ENCODE data around the gene COA4. TPM values are rescaled to one million over a fixed set of nuclear protein-coding genes. Genes with fewer than 3 reads are reported as not detected.

Gene COA4
- 69.6 and 74.3 TPM in 2 replicates for total RNA-seq

- no peak for TF ChIP-seq CTCF (IDR thresholded peaks at IDR 0.05; ENCODE audit: insufficient read depth, low read depth, low read length)
- peak; percentile 96 for DNase-seq (ENCODE audit: low read depth)
- peak within 1 kb of the TSS; percentile 91 for H3K4me3 ChIP-seq (ENCODE audit: low read depth, low read length)
Observed at GRCh38 chr11:73876424-73877310, at the start of gene COA4, which contains the start of gene PAAF1. TSS of gene COA4 (minus strand) at chr11:73876846. CDS start at chr11:73873378, 3,468 bp downstream. TSS of gene PAAF1 (plus strand) at chr11:73876999. CDS start at chr11:73877022, 23 bp downstream.

GRCh38 chr11:73921180-73921579 is 44.5 kb upstream of the COA4 start:
- DNase-seq (ENCODE audit: low read depth), result no peak
- H3K4me3 ChIP-seq (ENCODE audit: low read depth, low read length), result no peak overlapping the region
- no peak for TF ChIP-seq CTCF (IDR thresholded peaks at IDR 0.05; ENCODE audit: insufficient read depth, low read depth, low read length)

- TF ChIP-seq CTCF (IDR thresholded peaks at IDR 0.05; ENCODE audit: insufficient read depth, low read depth, low read length), result no peak
- H3K4me3 ChIP-seq (ENCODE audit: low read depth, low read length), result no peak overlapping the region
- DNase-seq (ENCODE audit: low read depth), result no peak
Observed at GRCh38 chr11:73916435-73916834, 39.8 kb upstream of the COA4 start.

GRCh38 chr11:73914284-73914683 is 37.6 kb upstream of the COA4 start:
- no peak for DNase-seq (ENCODE audit: low read depth)
- TF ChIP-seq CTCF (IDR thresholded peaks at IDR 0.05; ENCODE audit: insufficient read depth, low read depth, low read length), result no peak
- H3K4me3 ChIP-seq (ENCODE audit: low read depth, low read length), result no peak overlapping the region

GRCh38 chr11:73913472-73913871 is 36.8 kb upstream of the COA4 start:
- no peak for DNase-seq (ENCODE audit: low read depth)
- TF ChIP-seq CTCF (IDR thresholded peaks at IDR 0.05; ENCODE audit: insufficient read depth, low read depth, low read length), result no peak
- no peak overlapping the region for H3K4me3 ChIP-seq (ENCODE audit: low read depth, low read length)

GRCh38 chr11:73912026-73912425 is 35.4 kb upstream of the COA4 start:
- TF ChIP-seq CTCF (IDR thresholded peaks at IDR 0.05; ENCODE audit: insufficient read depth, low read depth, low read length), result no peak
- DNase-seq (ENCODE audit: low read depth), result no peak
- no peak overlapping the region for H3K4me3 ChIP-seq (ENCODE audit: low read depth, low read length)
